Measurements from ENCODE around the gene ZNF335.

- TF ChIP-seq CTCF (conservative IDR thresholded peaks at IDR 0.05 in 1 of 2, IDR thresholded peaks at IDR 0.05 in 1 of 2; ENCODE audit: low read depth in 1 of 2, low read length in 2 of 2), result no peak
- no peak for TF ChIP-seq EZH2 (IDR thresholded peaks at IDR 0.05; ENCODE audit: low read length, missing control alignments)
Measured at GRCh38 chr20:46018611-46019010, 46.6 kb upstream of the ZNF335 start.

Measured in fibroblast of lung (primary cell).